Right lobe of liver (tissue), 6 donors: ENCODE measurements around the gene FMO2. TPM values are rescaled to one million over a fixed set of nuclear protein-coding genes. Genes with fewer than 3 reads are reported as not detected.

Source experiments
- ATAC-seq, 4 donors: fragments of 200-7000 bp; cut with Tn5 transposase; one replicate each; pipeline ENCODE4 v1.9.1; 2020; ENCODE audit warnings: mild to moderate bottlenecking in 4 of 4, moderate library complexity in 4 of 4
- DNase-seq, 3 donors: peaks; one replicate each; pipeline ENCODE4 v3.0.0-alpha.2; 2020
- H3K27ac ChIP-seq, 3 donors: fragments of 200-600 bp; one replicate each; pipeline ENCODE4 v1.8.0; 2022
- H3K27me3 ChIP-seq, 2 donors: fragments of 200-600 bp; one replicate each; pipeline ENCODE4 v1.8.0; 2022
- H3K36me3 ChIP-seq, 4 donors: fragments of 200-600 bp; sonication (generic) in 1 of 4; one replicate each; pipeline versions ENCODE4 v1.5.1 to v1.8.0; 2017 to 2022; ENCODE audit warnings: control low read depth in 1 of 4
- H3K4me1 ChIP-seq, 4 donors: fragments of 200-600 bp; sonication (generic) in 1 of 4; one replicate each; pipeline versions ENCODE4 v1.5.1 to v1.8.0; 2017 to 2022; ENCODE audit warnings: control low read depth in 1 of 4
- H3K4me3 ChIP-seq, 3 donors: fragments of 200-600 bp; one replicate each; pipeline ENCODE4 v1.8.0; 2022
- H3K9me3 ChIP-seq, 4 donors: fragments of 200-600 bp; sonication (generic) in 1 of 4; one replicate each; pipeline versions ENCODE4 v1.5.1 to v1.8.0; 2017 to 2022; ENCODE audit warnings: control low read depth in 1 of 4
- CTCF ChIP-seq, 4 donors: fragments of 200-600 bp in 3 of 4; fragments of 450-650 bp in 1 of 4; IDR thresholded peaks; one replicate each; pipeline versions ENCODE4 v1.5.1 to v1.8.0; 2016 to 2022; ENCODE audit warnings: antibody characterized with exemption in 4 of 4, mild to moderate bottlenecking in 2 of 4
- POLR2A ChIP-seq: fragments of 450-650 bp; IDR thresholded peaks from one replicate; pipeline ENCODE4 v1.6.1; 2017; ENCODE audit warnings: antibody characterized with exemption, mild to moderate bottlenecking
- WGBS: methylation state at CpG from one replicate; pipeline ENCODE4 v1.1.6; 2018; ENCODE audit warnings: low coverage, low lambda C conversion rate; ENCODE audit not compliant: insufficient coverage; ENCODE audit errors: missing lambda C conversion rate; 5-methylcytosine and 5-hydroxymethylcytosine counted together
- intact Hi-C, 2 donors: fragments of 100-400 bp; cut with DNase I; formaldehyde crosslinking; loops; one replicate each; pipeline versions ENCODE4 v1.11.2 to v1.14.1; 2022
- total RNA-seq, 6 experiments: library from RNA; depleted of rRNA in 2 of 6; stranded (reverse); fragments of >200 nt in 2 of 6; fragmentation: NEBNext Ultra II Directional in 3 of 6; extraction: Animal tissue kit (Norgen Biotek cat#: 25700) in 3 of 6; gene quantifications; one replicate each; pipeline versions ENCODE4 v1.1.0 to v1.2.4, GENCODE V29; 2016 to 2023
- donor health status: DM: no; HTN: yes; CAD: no.
- donor health status: DM: no; HTN: no; CAD: no.
- donor health status: DM: no; HTN: no; CAD: no.
- donor health status: DM: no; HTN: yes; CAD: no.
- donor health status: DM: no; HTN: yes; CAD: no.

Gene FMO2
- total RNA-seq, 6 experiments from 2014 or later = 1.0 to 6.8 (median 3.9) TPM

GRCh38 chr1:171166361-171166760 is 18.7 kb upstream of the FMO2 start:
- no peak overlapping the region for H3K27ac ChIP-seq
- intact Hi-C loops = no loop called here
- ATAC-seq = no peak
- H3K36me3 ChIP-seq = no peaks in the 10 kb centered on the region
- WGBS = 86% methylated on average over 2 of the region's 2 CpGs
- H3K9me3 ChIP-seq = no peaks in the 10 kb centered on the region
- no peaks in the 10 kb centered on the region for H3K27me3 ChIP-seq
- TF ChIP-seq POLR2A (no peak), CTCF (IDR thresholded peaks at IDR 0.05) (no peak)
- H3K4me1 ChIP-seq = peaks cover 0 to 5% (median 2%) of the 10 kb centered on the region in 4 donors
- no peak overlapping the region for H3K4me3 ChIP-seq
- no peak for DNase-seq

- Histone ChIP-seq H3K9me3 (no peaks in the 10 kb centered on the region), H3K36me3 (no peaks in the 10 kb centered on the region), H3K4me3 (no peak overlapping the region), H3K27me3 (no peaks in the 10 kb centered on the region), H3K4me1 (no peaks in the 10 kb centered on the region), H3K27ac (no peak overlapping the region)
- no peak for ATAC-seq
- intact Hi-C loops = no loop called here
- DNase-seq = no peak
- 50% methylated on average over 2 of the region's 2 CpGs for WGBS
- no peak for TF ChIP-seq CTCF (IDR thresholded peaks at IDR 0.05)
- no peak for TF ChIP-seq POLR2A
Observed at GRCh38 chr1:171167785-171168184, 17.3 kb upstream of the FMO2 start.

- TF ChIP-seq POLR2A (no peak), CTCF (IDR thresholded peaks at IDR 0.05) (no peak)
- Histone ChIP-seq H3K36me3 (no peaks in the 10 kb centered on the region), H3K27ac (no peak overlapping the region), H3K9me3 (no peaks in the 10 kb centered on the region), H3K4me3 (no peak overlapping the region), H3K4me1 (no peaks in the 10 kb centered on the region), H3K27me3 (no peaks in the 10 kb centered on the region)
- ATAC-seq = no peak
- DNase-seq = no peak
- intact Hi-C loops = no loop called here
- WGBS = 79% methylated on average over 2 of the region's 2 CpGs
Observed at GRCh38 chr1:171172471-171172870, 12.6 kb upstream of the FMO2 start.

GRCh38 chr1:171173069-171173468 is 12.0 kb upstream of the FMO2 start:
- no peaks in the 10 kb centered on the region for H3K27me3 ChIP-seq
- no peaks in the 10 kb centered on the region for H3K4me1 ChIP-seq
- intact Hi-C loops = no loop called here
- no peak overlapping the region for H3K27ac ChIP-seq
- ATAC-seq = no peak
- DNase-seq = no peak
- WGBS = 70% methylated on average over 1 of the region's 1 CpG
- TF ChIP-seq CTCF (IDR thresholded peaks at IDR 0.05) (no peak), POLR2A (no peak)
- no peaks in the 10 kb centered on the region for H3K9me3 ChIP-seq
- H3K4me3 ChIP-seq = no peak overlapping the region
- no peaks in the 10 kb centered on the region for H3K36me3 ChIP-seq
